ENCODE measurements around the gene USP37. TPM values are rescaled to one million over a fixed set of nuclear protein-coding genes. Genes with fewer than 3 reads are reported as not detected.

Gene USP37
- total and polyA plus RNA-seq, 2 of the 13 experiments (the other 11 are each of a cell fraction or from before 2014, with no cell fraction given): 6.5 to 30.6 TPM

- TF ChIP-seq ZNF430 (CRISPR knock-in tag; IDR thresholded peaks at IDR 0.05) (no peak), TFAP4 (IDR thresholded peaks at IDR 0.05; ENCODE audit: borderline replicate concordance, low read depth) (0 out of 2 replicates have a peak, but pooled peaks have one; percentile 53), HDAC2 (CRISPR knock-in tag; IDR thresholded peaks at IDR 0.05) (peak; percentile 82), ELF1 (CRISPR knock-in tag; IDR thresholded peaks at IDR 0.05) (no peak), ZNF138 (CRISPR knock-in tag; IDR thresholded peaks at IDR 0.05; ENCODE audit: low read depth) (no peak), ELF4 (CRISPR knock-in tag; IDR thresholded peaks at IDR 0.05; ENCODE audit: borderline replicate concordance) (peak; percentile 47; the same call in 1 of the 2 replicates), FOXM1 (CRISPR knock-in tag; IDR thresholded peaks at IDR 0.05) (no peak), ZSCAN25 (CRISPR knock-in tag; IDR thresholded peaks at IDR 0.05) (peak; percentile 48; the same call in 1 of the 2 replicates), KLF13 (CRISPR knock-in tag; IDR thresholded peaks at IDR 0.05) (no peak), GTF2F1 (IDR thresholded peaks at IDR 0.05; ENCODE audit: low read length) (no peak), ZNF674 (CRISPR knock-in tag; IDR thresholded peaks at IDR 0.05; ENCODE audit: low read depth) (no peak), ZNF720 (CRISPR knock-in tag; IDR thresholded peaks at IDR 0.05) (no peak), ZNF761 (CRISPR knock-in tag; conservative IDR thresholded peaks at IDR 0.05) (no peak), NCOA2 (CRISPR knock-in tag; IDR thresholded peaks at IDR 0.05) (peak; percentile 57), ZZZ3 (CRISPR knock-in tag; IDR thresholded peaks at IDR 0.05; ENCODE audit: borderline replicate concordance) (no peak), RORA (CRISPR knock-in tag; IDR thresholded peaks at IDR 0.05) (no peak), ZNF703 (CRISPR knock-in tag; IDR thresholded peaks at IDR 0.05; ENCODE audit: borderline replicate concordance) (no peak), TAF1 (CRISPR knock-in tag; IDR thresholded peaks at IDR 0.05) (no peak)
- TF ChIP-seq, protein P1, sequence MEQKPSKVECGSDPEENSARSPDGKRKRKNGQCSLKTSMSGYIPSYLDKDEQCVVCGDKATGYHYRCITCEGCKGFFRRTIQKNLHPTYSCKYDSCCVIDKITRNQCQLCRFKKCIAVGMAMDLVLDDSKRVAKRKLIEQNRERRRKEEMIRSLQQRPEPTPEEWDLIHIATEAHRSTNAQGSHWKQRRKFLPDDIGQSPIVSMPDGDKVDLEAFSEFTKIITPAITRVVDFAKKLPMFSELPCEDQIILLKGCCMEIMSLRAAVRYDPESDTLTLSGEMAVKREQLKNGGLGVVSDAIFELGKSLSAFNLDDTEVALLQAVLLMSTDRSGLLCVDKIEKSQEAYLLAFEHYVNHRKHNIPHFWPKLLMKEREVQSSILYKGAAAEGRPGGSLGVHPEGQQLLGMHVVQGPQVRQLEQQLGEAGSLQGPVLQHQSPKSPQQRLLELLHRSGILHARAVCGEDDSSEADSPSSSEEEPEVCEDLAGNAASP (CRISPR knock-in tag; IDR thresholded peaks at IDR 0.05; ENCODE audit: borderline replicate concordance): peak; percentile 50; the same call in 1 of the 2 replicates
- TF ChIP-seq, protein P2, sequence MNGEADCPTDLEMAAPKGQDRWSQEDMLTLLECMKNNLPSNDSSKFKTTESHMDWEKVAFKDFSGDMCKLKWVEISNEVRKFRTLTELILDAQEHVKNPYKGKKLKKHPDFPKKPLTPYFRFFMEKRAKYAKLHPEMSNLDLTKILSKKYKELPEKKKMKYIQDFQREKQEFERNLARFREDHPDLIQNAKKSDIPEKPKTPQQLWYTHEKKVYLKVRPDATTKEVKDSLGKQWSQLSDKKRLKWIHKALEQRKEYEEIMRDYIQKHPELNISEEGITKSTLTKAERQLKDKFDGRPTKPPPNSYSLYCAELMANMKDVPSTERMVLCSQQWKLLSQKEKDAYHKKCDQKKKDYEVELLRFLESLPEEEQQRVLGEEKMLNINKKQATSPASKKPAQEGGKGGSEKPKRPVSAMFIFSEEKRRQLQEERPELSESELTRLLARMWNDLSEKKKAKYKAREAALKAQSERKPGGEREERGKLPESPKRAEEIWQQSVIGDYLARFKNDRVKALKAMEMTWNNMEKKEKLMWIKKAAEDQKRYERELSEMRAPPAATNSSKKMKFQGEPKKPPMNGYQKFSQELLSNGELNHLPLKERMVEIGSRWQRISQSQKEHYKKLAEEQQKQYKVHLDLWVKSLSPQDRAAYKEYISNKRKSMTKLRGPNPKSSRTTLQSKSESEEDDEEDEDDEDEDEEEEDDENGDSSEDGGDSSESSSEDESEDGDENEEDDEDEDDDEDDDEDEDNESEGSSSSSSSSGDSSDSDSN (CRISPR knock-in tag; IDR thresholded peaks at IDR 0.05): no peak
- TF ChIP-seq, protein P3, sequence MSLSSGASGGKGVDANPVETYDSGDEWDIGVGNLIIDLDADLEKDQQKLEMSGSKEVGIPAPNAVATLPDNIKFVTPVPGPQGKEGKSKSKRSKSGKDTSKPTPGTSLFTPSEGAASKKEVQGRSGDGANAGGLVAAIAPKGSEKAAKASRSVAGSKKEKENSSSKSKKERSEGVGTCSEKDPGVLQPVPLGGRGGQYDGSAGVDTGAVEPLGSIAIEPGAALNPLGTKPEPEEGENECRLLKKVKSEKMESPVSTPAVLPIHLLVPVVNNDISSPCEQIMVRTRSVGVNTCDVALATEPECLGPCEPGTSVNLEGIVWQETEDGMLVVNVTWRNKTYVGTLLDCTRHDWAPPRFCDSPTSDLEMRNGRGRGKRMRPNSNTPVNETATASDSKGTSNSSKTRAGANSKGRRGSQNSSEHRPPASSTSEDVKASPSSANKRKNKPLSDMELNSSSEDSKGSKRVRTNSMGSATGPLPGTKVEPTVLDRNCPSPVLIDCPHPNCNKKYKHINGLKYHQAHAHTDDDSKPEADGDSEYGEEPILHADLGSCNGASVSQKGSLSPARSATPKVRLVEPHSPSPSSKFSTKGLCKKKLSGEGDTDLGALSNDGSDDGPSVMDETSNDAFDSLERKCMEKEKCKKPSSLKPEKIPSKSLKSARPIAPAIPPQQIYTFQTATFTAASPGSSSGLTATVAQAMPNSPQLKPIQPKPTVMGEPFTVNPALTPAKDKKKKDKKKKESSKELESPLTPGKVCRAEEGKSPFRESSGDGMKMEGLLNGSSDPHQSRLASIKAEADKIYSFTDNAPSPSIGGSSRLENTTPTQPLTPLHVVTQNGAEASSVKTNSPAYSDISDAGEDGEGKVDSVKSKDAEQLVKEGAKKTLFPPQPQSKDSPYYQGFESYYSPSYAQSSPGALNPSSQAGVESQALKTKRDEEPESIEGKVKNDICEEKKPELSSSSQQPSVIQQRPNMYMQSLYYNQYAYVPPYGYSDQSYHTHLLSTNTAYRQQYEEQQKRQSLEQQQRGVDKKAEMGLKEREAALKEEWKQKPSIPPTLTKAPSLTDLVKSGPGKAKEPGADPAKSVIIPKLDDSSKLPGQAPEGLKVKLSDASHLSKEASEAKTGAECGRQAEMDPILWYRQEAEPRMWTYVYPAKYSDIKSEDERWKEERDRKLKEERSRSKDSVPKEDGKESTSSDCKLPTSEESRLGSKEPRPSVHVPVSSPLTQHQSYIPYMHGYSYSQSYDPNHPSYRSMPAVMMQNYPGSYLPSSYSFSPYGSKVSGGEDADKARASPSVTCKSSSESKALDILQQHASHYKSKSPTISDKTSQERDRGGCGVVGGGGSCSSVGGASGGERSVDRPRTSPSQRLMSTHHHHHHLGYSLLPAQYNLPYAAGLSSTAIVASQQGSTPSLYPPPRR (CRISPR knock-in tag; IDR thresholded peaks at IDR 0.05; ENCODE audit: borderline replicate concordance): 0 out of 2 replicates have a peak, but pooled peaks have one; percentile 30
- TF ChIP-seq, protein P4, sequence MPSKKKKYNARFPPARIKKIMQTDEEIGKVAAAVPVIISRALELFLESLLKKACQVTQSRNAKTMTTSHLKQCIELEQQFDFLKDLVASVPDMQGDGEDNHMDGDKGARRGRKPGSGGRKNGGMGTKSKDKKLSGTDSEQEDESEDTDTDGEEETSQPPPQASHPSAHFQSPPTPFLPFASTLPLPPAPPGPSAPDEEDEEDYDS (CRISPR knock-in tag; IDR thresholded peaks at IDR 0.05): no peak
Measured at GRCh38 chr2:218448934-218449333, 119.2 kb downstream of the USP37 start (continued).

All from HepG2 (cell line).